Cortex of kidney (tissue), 1 donor: ENCODE data around the gene FAM3B.
"Not testable (repeated sequence)": the region's sequence is repeated elsewhere in the genome, so short reads cannot be mapped to it uniquely, and the experiment has no call there.

Experiments used
- DNase-seq: peaks from one replicate; lab custom pipeline; 2025; lab: John Stamatoyannopoulos, UW

The FAM3B gene

DNA sequence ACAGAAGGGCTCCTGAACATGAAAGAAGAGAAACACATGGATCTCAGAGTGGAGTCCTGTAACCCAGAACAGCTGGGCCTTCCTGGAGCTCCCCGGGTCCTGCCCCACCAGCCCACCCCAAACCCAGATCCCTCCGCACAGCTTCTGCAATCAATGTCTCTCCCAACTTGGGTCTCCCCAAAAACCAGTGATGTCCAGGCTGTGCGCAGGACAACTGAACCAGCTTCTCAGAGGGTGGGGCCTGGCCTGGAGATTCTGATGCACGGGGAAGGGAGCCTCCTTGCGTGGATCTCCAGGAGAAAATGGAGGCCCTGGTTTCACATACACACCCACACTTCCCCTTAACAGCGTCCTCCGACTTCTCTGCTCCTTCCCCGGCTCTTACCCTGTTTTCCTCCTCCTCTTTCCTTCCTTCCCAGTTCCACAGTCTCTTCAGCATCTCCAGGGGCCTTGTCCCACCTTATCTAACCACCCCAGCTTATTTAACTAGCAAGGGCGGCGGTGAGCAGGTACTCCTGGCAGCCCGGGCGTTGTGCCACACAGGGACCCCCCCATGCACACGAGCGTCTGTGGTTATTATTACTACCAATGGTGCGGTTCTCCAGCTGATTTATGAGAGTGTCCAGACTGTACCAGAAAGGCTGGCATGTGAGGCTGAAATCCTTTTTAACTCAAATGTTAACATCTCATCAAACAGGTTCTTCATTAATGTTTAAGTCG lies 34.0 kb downstream of the FAM3B start:
- no peak for DNase-seq

DNA sequence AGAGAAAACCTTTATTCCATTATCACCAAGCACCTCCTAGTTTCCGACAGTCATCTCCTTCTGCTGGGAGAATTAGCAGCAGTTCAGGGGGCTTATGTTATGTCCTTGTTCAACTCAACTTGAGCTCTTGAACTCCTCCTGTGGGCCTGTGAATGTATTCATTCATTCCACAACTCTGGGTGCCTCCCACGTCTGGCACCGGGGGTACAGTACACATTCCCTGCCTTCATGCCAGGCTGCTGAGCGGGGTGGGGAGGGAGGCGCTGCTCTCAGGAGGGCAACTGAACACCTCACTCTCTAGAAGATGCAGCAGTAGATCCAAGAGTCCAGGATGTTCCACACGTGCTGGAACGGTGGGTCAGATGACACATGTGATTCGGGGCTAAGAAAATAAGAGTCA lies 40.9 kb downstream of the FAM3B start:
- DNase-seq, result no peak

DNA sequence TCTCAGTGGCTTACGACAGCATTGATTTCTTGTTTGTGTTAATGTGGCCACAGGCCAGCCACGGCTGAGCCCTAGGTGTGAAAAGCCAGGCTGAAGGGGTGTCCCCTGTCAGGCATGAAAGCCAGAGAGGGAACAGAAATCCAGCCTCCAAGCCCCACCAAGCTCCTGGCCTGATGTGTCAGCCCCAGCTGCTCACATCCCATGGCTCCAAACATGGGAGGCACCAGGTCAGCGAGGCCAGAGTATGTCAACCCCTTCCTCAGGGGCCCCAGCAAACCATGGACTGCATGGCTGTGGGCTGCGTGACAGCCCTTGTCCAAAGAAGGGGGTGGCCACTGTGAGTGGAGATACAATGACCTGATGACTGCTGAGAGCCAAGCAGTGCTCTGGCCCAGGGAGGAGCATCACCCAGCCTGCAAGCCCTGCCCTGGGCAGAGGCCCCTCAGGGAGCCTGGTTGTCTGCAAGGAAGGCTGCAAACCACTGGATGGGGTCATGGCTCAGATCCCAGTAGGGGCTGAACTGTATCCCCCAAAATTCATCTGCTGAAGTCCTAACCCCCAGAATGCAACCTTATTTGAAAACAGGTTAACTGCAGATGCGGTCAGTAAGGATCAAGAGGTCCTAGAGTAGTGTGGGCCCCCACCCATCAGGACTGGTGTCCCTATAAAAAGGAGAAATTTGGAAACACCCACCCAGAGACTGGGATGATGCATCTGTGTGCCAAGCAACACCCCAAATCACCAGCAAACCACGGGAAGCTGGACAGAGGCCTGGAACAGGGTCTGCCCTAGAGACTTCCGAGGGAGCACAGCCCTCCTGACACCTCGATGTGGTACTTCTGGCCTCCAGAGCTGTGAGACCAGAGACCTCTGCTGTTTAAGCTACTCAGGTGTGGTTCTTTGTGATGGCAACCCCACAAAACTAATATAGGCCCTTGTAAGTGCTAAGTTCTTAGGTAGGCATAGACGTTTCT lies 41.9 kb downstream of the FAM3B start:
- DNase-seq, result no peak

DNA sequence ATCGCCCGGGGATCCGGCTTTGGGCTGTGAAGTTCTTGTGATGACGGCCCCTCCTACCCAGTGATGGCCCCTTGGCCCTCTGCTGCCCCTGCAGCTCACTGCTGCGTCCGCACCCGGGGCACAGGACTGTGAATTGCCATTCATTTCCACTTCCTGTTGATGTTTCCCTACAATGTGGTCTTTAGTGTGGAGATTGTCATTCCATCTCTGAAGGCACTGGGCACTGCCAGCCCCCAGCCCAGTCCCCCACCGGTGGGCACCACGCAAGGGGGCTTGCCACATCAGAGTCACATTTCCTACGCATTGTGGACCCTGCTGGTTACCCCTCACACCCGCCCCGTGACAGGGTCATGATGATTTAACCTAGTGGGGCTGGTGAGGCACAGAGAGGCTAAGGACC lies 42.7 kb downstream of the FAM3B start:
- DNase-seq, result no peak

DNA sequence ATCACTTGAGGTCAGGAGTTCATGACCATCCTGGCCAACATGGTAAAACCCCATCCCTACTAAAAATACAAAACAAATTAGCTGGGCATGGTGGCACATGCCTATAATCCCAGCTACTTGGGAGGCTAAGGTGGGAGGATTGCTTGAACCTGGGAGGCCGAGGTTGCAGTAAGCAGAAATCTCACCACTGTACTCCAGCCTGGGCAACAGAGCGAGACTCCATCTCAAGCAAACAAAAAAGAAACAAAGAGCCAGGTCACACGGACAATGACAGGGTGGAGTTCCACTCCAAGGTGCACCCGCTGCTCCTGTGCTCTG lies 43.1 kb downstream of the FAM3B start:
- not testable (repeated sequence) for DNase-seq

DNA sequence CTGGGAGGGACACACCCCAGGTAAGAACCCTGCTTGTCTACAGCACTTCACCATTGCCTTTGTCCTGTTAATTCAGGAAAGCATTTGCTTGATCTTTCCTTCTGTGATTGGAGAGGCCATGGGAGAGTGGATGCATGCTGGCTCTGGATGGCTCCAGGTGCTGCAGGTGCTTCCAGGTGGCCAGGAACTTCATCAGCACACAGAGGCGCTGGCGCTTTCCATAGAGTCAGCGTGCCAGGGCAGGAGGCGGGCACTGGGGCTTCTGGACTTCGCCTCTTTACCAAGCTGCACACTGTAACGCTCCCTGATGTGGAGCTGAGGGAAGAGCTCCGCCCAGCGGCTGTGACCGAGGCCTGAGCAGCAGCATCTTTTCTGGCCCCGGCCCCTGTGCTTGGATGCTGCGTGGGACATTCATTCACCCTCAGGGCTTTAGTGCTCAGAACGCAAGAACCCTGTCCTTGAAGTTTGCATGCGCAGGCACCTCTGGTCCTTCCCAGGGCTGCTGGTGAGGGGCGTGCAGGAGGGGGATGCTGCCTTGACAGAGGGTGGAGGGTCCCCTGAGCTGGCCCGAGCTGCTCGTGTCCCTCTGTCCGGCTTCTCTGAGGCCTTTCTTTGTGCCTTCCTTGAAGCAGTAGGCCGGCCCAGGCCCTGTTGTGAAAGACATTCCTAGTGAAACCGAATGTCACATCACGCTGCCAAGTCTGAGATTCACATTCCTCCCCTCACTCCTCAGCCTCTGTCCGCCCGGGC lies 43.6 kb downstream of the FAM3B start:
- DNase-seq, result no peak

DNA sequence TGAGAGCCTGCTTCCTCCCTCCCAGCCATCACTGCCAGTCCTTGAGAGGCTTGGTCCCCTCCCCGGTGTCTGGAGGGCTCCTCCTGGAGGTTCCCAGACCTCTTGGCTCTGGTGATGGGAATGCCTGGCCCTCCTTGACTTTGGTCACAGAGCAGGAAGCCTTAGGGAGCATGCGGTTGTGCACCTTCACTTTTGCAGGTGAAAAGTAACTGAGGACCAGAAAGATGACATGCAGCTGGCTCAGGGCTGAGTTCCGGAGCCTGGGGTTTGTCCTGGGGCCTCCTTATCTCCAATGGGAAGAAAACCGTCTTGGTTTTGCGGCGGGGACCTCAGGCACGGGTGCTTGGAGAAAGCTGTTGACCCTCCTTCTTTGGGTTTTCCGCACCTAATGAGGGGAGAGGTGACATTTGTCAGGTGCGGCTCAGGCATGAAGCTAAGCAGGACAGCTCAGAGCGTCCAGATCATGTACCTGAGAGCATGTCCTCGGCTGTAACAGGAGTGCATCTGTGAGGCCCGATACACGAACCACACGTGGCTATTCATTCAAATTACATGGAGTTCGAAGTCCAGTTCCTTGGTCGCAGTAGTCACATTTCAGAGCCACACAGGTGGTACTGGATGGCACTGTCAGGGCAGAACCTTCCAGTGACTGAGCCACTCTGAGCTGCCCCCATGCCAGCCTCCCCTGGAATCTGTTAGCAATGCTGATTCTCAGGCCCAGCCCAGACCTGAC lies 44.6 kb downstream of the FAM3B start:
- DNase-seq, result no peak

DNA sequence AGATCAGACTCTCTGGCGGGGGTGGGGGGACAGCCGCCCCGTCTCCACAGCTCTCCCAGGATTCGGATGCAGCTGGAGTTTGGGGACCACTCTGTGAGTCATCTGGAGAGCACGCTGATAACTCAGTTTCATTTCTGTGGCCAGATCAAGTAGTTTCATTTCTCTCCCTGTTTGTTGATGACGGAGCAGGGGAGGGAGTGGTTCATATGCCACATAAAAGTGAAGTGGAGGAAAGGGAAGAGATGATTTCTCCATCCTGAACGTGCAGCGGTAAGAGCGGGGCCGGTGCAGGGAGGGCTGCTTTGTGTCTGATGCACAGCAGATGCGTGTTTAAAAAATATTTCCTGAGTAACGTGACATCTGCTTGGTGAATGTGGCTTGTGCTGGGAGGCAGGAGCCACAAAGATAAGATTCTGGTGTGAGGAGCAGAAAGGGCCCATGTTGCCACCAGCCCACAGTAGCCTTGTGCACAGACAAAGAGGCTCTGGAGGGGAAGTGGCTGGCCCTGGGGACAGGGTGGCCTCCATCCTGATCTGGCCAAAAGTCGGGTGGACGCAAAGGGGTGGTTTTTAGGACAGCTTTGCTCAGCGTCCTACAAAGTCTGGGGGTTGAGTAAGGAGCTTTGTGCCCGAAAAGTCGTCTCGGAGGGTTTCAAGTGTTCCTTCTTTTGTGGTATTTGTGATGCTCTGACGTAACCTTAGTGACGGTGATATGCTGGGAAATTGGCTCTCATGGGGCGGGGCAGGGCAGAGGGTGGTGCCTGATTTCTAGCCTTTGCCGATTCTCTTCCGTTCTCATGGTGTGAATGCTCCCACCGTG lies 45.4 kb downstream of the FAM3B start, which contains the start of gene MX2:
Gene MX2, plus strand, starts transcription at position 242 of the 819 bp plus-strand sequence. CDS start 14,880 bp downstream, outside the sequence.
- DNase-seq, result no peak

DNA sequence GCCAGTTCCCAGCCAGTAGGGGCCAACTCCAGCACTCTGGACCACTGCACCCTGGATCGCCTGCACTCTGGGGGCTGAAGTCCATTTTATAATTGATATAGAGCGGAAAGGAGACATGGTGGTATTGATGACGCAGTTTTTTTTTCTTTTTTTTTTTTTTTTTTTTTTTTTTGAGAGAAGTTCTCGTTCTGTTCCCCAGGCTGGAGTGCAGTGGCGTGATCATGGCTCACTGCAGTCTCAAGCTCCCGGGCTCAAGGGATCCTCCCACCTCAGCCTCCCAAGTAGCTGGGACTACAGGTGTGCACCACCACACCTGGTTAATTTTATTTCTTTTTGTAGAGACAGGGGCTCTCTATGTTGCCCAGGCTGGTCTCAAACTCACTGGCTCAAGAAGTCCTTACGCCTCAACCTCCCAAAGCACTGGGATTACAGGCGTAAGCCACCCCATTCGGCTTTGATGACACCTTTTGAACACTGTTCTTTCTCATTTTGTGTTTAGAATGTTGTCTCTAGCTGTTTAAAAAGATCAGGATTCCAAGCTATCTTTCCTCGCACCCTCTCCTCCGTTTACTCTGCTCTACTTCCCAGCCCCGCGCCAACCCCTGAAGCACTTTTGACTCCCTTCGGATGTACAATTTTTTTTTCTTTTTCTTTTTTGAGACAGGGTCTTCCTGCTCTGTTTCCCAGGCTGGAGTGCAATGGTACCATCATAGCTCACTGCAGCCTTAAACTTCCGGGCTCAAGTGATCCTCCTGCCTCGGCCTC lies 46.2 kb downstream of the FAM3B start:
- DNase-seq, result no peak

DNA sequence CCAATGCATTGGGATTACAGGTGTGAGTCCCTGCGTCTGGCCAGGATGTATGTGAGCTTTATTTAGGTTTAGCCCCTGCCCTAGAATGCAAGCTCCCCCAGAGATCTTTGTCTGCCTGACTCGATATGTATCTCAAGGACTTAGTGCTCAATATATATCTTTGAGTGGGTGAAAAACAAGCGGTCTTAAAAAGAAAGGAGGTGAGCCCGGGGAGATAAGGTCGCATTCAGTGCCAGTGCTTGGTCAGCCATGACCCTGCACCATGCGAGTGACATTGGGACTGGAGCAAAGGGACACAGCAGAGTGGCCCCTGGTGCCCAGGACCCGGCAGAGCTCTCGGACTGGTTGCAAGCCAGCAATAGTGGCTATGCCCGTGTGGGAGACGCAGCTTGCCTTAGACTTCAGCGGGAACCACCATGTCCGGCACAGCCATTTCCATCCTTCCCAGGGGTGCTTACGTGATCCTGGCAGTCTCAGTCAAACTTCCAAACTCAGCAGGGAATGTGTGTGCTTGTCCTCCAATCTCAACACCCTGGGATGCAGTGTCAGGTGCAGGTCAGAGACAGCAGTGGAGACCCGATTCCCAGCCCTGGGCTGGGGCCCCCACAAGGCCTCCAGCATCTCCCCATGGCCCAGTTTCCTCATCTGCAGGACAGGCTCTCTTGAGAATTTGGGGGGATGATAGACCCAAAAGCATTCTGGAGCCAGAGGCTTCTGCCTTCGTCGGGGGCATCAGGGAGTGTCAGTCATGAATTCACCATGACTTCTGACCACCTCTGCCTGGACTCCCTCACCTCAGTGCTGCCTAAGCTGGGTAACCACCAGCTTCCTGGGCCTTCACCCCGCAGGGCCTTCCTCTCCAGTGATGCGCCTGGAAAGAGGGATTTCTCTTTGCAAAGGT lies 47.0 kb downstream of the FAM3B start:
- no peak for DNase-seq

DNA sequence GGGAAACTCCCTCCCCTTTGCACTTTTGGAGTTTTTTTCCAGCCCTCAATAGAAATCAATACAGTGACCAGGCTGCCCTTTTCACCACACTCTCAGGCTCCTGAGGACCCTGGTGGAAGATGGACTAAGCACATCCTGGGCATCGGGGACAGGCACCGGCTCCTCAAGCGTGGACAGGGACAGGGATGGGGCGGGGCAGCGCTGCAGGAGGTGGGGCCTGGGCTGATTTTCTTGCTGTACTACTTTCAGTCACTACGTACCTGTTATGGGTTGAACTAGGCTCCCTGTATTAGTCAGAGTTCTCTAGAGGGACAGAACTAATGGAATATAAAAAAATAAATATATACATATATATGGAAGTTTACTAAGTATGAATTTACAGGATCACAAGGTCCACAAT lies 47.7 kb downstream of the FAM3B start:
- no peak for DNase-seq

DNA sequence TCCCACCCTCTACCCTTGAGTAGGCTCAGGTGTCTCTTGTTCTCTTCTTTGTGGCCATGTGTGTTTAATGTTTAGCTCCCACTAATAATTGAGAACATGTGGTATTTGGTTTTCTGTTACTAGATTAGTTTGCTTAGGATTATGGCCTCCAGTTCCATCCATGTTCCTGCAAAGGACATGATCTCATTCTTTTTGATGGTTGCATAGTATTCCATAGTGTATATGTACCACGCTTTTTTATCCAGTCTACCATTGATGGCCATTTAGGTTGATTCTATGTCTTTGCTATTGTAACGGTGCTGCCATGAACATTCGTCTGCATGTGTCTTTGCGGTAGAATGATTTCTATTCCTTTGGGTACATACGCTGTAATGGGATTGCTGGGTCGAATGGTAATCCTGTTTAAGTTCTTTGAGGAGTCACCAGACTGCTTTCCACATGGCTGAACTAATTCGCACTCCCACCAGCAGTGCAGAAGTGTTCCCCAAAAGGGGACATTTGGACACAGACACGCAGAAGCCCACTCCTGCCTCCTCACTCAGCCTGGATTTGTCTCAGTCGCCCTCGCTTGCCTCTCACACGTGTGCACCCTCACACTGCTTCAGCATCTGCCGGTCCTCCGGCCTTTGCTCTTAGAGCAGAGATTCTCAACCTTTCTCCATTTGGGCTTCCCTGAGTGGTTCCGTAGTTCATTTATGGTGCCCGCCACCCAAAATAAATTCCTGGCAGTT lies 48.9 kb downstream of the FAM3B start:
- DNase-seq, result no peak

DNA sequence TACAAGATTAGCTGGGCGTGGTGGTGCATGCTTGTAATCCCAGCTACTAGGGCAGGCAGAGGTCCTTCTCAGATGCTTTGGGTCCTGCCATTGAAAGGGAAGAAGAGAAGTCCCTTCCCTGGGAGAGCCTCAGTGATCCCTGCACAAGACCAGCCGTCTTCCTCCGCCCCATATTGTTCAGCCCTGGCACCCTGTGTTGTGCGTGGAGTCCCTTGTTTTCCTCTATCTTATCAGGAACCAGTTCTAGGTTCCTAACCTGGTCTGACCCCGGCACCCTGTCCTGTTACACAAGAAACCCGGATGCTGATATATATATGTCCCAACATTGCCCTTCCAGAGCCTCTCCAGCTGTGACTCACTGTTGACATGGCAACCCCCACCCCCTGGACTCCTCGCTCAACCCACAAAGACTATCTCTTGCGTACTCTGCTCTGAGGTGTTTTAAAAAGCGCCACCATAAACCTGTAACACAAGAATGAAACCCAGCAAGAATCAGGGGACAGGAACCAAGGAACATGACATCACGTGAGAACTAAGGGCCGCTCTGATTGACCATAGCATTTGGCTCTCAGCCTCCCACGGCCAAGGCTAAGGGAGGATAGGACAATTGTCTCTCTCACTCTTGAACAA lies 50.0 kb downstream of the FAM3B start:
- DNase-seq, result no peak

DNA sequence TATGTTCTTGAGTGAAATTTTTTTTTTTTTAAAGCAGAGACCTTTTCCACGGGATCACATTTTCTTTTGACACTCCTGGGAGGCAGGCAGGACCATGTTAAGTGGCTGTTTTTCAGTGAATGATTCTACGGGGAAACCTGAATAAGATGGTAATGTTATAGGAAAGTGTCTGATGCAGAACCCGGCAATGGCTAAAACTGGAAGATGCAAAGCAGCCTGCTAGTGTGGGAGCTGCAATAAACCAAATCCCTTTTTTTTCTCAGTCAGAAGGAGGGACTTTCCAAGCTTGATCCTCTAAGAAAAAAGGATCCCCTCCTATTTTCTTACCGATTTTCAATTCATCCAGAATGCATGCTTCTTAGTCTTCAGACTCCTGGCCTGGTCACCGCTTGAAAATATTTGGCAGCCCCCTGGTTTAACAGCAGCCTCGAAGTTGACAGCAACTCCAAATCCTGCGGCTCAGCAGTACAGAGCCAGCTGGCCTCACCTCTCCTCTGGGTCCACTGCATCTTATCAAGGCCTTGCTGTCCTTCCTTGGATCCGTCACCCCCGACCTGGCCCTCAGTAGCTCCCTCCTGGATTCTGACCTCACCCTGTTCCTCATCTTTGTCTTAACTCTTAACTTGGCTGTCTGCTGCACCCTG lies 50.8 kb downstream of the FAM3B start:
- DNase-seq, result no peak

DNA sequence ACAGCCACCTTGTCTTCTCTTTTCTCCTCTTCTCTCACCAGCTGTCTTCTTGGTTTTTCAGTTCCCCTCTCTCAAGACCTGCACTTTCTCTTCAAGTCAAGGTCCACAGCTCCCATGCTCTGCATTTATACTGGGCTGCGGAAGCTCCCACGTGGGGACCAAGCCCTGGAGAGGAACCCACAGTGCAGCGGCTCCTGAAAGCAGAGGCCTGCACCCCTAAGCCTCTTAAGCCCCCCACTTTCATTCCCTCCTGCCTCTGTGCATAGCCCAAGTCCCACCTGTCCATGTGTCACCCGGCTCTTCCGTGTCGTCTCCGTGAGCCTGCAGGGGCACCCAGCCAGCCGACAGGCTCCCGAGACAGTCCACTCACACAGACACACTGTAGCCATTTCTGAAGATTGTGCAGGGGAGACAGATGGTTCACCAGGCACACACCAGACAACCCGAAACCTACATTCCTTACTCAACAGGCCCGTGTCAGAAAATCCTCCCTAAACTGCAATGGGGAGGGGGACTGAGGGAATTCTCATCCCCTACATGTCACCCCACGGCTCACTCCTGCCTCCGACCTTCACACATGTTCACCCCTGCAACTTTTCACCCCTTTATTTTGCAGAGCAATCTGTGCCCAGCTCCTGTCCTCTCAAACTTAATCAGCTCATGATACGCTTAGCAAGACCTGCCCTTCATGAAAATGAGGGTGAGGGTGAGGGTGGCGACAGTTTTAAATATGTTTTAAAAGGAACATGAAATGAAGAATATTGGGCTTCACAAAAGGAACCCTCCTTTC lies 51.5 kb downstream of the FAM3B start:
- DNase-seq, result no peak

DNA sequence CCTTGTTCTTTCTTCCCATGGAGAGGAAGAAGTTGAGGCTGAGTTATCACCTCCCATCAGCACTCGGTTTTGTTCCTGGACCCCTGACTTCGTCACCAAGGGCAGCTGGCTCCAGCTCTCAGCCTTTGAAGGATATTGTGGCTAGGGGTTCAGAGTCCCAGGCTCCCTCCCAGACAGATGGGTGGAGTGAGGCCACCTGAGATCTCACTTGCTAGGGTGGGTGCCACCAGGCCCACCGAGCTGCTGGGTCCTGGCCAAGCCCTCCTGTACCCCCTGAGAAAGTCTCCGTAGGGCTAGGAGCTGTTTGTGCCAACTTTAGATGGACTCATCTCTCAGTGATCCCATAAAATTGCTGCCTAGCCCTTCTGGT lies 52.1 kb downstream of the FAM3B start:
- DNase-seq, result no peak
